Uterus (tissue), 2 donors: Measurements from ENCODE around the gene SLFN12L.

Experiments
- POLR2A ChIP-seq, 2 donors: fragments of 450-650 bp; IDR thresholded peaks; one replicate each; pipeline ENCODE4 v1.6.1; 2016; ENCODE audit warnings: antibody characterized with exemption in 2 of 2, mild to moderate bottlenecking in 1 of 2, moderate library complexity in 1 of 2
- TF ChIP-seq, protein P1 (sequence below), 4 experiments: fragments of 200-600 bp in 2 of 4; fragments of 450-650 bp in 2 of 4; sonication (generic) in 2 of 4; IDR thresholded peaks; one replicate each; pipeline ENCODE4 v1.5.1; 2016 to 2019; ENCODE audit warnings: antibody characterized with exemption in 4 of 4, mild to moderate bottlenecking in 2 of 4, moderate library complexity in 1 of 4

DNA sequence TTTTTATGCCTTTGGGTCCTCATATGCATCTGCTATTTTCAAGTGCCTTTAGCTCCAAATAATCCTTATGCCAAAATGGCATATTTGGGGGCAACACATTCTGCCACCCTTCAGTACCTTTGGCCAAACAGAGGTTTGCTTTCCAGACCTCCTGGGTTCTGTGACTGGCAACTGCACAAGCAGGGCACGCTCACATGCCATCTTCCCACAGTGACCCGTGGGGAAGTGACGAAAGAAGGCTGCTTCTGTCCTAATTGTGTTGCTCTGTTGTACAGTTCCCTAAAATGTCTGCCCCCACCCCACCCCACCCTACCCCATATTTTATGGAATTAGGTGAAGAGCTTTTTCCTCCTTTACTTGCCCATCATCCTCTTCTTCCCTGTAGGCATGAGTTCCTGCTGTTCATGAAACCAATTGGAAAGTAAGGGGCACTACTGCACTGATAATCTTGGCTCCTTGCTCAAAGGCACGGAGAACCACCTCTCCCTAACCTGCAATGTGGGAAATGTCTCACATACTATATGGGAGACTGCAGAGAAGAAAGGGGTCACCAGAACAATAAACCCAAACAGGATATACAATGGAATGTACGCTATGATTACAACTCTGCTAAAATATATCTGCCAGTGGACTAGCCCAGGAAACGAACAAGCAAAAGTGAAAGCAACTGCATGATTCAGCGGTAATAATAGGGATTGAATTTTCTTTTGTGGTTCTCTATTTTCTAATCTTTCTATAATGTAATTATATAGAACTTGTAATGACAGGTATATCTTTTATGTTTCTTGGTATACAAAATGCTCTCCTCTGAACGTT, 3.3 kb upstream of the SLFN12L start:
- TF ChIP-seq, protein P1, sequence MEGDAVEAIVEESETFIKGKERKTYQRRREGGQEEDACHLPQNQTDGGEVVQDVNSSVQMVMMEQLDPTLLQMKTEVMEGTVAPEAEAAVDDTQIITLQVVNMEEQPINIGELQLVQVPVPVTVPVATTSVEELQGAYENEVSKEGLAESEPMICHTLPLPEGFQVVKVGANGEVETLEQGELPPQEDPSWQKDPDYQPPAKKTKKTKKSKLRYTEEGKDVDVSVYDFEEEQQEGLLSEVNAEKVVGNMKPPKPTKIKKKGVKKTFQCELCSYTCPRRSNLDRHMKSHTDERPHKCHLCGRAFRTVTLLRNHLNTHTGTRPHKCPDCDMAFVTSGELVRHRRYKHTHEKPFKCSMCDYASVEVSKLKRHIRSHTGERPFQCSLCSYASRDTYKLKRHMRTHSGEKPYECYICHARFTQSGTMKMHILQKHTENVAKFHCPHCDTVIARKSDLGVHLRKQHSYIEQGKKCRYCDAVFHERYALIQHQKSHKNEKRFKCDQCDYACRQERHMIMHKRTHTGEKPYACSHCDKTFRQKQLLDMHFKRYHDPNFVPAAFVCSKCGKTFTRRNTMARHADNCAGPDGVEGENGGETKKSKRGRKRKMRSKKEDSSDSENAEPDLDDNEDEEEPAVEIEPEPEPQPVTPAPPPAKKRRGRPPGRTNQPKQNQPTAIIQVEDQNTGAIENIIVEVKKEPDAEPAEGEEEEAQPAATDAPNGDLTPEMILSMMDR (IDR thresholded peaks at IDR 0.05) = no peak
- TF ChIP-seq POLR2A (IDR thresholded peaks at IDR 0.05) = no peak
